Caki2 (cell line): ENCODE data around the gene MROH9. TPM values are rescaled to one million over a fixed set of nuclear protein-coding genes. Genes with fewer than 3 reads are reported as not detected.

Experiments
- DNase-seq: peaks from one replicate; pipeline ENCODE4 v3.0.0-alpha.2; 2015; ENCODE audit warnings: low read depth
- in situ Hi-C: cut with HindIII; loops from 2 replicates; pipeline ENCODE4 v1.10.0; 2016; ENCODE audit warnings: low sequenced_read_pairs, low pct_unique_long_range_greater_than_20kb, mixed read lengths
- total RNA-seq: library from RNA; depleted of rRNA; stranded (reverse); fragments of >200 nt; shearing (Covaris generic); gene quantifications from 2 replicates; pipeline ENCODE4 v1.2.3, GENCODE V29; 2014; ENCODE audit warnings: low replicate concordance; rRNA removed

Gene MROH9
- total RNA-seq, 1 experiment from 2014 or later: not detected

GRCh38 chr1:171113382-171113781 is 178.0 kb downstream of the MROH9 start:
- in situ Hi-C loops: no loop called here

More at GRCh38 chr1:171113382-171113781, 178.0 kb downstream of the MROH9 start:
- no peak for DNase-seq

Other genes with a start within 250 kb of the MROH9 start
- not detected in 2 replicates for gene FMO3, start 155.4 kb downstream of the MROH9 start, total RNA-seq
- not detected in 2 replicates for gene FMO2, start 249.8 kb downstream of the MROH9 start, total RNA-seq